SK-N-SH treated with all-trans-retinoic acid at 6 μM for 48 hours (cell line): ENCODE results near the gene TXLNB.

Experiments used
- BACH2 ChIP-seq: fragments of 250-450 bp; sonication (Bioruptor Pico); IDR thresholded peaks from 2 replicates; pipeline ENCODE4 v1.9.0; 2021; ENCODE audit warnings: mild to moderate bottlenecking, borderline replicate concordance
- RARB ChIP-seq: fragments of 250-450 bp; sonication (Bioruptor Pico); IDR thresholded peaks from 2 replicates; pipeline ENCODE4 v1.8.0; 2021; ENCODE audit warnings: mild to moderate bottlenecking, moderate library complexity
- SNAI2 ChIP-seq: fragments of 250-450 bp; sonication (Bioruptor Pico); IDR thresholded peaks from 2 replicates; pipeline ENCODE4 v1.5.0; 2020; ENCODE audit warnings: mild to moderate bottlenecking, moderate library complexity
- ZFP30 ChIP-seq: fragments of 450-650 bp; formaldehyde crosslinking; IDR thresholded peaks from 2 replicates; pipeline ENCODE4 v1.5.0; 2022; ENCODE audit warnings: mild to moderate bottlenecking, moderate library complexity
- ZNF565 ChIP-seq: fragments of 450-650 bp; formaldehyde crosslinking; conservative IDR thresholded peaks from 2 replicates; pipeline ENCODE4 v1.5.0; 2020; ENCODE audit warnings: low read depth, mild to moderate bottlenecking, moderate library complexity
- ZNF70 ChIP-seq: fragments of 450-650 bp; formaldehyde crosslinking; IDR thresholded peaks from 2 replicates; pipeline ENCODE4 v1.5.0; 2020; ENCODE audit warnings: mild to moderate bottlenecking, moderate library complexity
- ZNF8 ChIP-seq: fragments of 450-650 bp; formaldehyde crosslinking; IDR thresholded peaks from 2 replicates; pipeline ENCODE4 v1.5.0; 2020; ENCODE audit warnings: mild to moderate bottlenecking, moderate library complexity
- TF ChIP-seq, protein P1 (sequence below): fragments of 250-450 bp; sonication (Bioruptor Pico); IDR thresholded peaks from 2 replicates; pipeline ENCODE4 v1.8.0; 2021; ENCODE audit warnings: low read depth, mild to moderate bottlenecking, moderate library complexity, borderline replicate concordance
- TF ChIP-seq, protein P2 (sequence below): fragments of 250-450 bp; sonication (Bioruptor Pico); IDR thresholded peaks from 2 replicates; pipeline ENCODE4 v1.8.0; 2020; ENCODE audit warnings: mild to moderate bottlenecking, moderate library complexity, borderline replicate concordance
- TF ChIP-seq, protein P3 (sequence below): fragments of 250-450 bp; sonication (Bioruptor Pico); IDR thresholded peaks from 2 replicates; pipeline ENCODE4 v1.5.1; 2020; ENCODE audit warnings: low read depth, mild to moderate bottlenecking, moderate library complexity

DNA sequence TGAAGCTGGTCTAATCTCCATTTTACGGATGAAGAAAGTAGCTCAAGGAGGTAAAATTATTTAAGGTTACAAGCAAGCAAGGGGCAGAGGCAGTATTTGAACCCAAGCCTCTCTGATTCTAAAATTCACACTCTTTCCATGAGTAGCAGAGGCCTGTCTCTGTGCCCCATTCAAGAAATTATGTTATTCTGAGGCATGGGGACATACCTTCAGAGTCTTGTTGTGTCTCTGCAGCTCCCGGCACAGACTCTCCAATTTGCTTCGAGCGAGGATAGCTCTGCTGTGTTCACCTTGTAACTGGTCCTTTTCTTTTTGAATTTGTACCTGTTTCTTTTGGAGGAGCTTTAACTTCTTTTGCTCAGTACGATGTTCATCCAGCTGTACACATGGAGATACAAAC, 21.5 kb downstream of the TXLNB start:
- TF ChIP-seq BACH2 (CRISPR knock-in tag) = no peak
- no peak for TF ChIP-seq ZNF8 (CRISPR knock-in tag)
- TF ChIP-seq, protein P1, sequence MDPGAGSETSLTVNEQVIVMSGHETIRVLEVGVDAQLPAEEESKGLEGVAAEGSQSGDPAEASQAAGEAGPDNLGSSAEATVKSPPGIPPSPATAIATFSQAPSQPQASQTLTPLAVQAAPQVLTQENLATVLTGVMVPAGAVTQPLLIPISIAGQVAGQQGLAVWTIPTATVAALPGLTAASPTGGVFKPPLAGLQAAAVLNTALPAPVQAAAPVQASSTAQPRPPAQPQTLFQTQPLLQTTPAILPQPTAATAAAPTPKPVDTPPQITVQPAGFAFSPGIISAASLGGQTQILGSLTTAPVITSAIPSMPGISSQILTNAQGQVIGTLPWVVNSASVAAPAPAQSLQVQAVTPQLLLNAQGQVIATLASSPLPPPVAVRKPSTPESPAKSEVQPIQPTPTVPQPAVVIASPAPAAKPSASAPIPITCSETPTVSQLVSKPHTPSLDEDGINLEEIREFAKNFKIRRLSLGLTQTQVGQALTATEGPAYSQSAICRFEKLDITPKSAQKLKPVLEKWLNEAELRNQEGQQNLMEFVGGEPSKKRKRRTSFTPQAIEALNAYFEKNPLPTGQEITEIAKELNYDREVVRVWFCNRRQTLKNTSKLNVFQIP (CRISPR knock-in tag) = no peak
- no peak for TF ChIP-seq ZNF565 (CRISPR knock-in tag)
- TF ChIP-seq ZFP30 (CRISPR knock-in tag) = no peak
- TF ChIP-seq RARB = no peak
- TF ChIP-seq, protein P2, sequence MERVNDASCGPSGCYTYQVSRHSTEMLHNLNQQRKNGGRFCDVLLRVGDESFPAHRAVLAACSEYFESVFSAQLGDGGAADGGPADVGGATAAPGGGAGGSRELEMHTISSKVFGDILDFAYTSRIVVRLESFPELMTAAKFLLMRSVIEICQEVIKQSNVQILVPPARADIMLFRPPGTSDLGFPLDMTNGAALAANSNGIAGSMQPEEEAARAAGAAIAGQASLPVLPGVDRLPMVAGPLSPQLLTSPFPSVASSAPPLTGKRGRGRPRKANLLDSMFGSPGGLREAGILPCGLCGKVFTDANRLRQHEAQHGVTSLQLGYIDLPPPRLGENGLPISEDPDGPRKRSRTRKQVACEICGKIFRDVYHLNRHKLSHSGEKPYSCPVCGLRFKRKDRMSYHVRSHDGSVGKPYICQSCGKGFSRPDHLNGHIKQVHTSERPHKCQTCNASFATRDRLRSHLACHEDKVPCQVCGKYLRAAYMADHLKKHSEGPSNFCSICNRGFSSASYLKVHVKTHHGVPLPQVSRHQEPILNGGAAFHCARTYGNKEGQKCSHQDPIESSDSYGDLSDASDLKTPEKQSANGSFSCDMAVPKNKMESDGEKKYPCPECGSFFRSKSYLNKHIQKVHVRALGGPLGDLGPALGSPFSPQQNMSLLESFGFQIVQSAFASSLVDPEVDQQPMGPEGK (CRISPR knock-in tag) = no peak
- no peak for TF ChIP-seq SNAI2 (CRISPR knock-in tag)
- no peak for TF ChIP-seq ZNF70 (CRISPR knock-in tag)
- TF ChIP-seq, protein P3, sequence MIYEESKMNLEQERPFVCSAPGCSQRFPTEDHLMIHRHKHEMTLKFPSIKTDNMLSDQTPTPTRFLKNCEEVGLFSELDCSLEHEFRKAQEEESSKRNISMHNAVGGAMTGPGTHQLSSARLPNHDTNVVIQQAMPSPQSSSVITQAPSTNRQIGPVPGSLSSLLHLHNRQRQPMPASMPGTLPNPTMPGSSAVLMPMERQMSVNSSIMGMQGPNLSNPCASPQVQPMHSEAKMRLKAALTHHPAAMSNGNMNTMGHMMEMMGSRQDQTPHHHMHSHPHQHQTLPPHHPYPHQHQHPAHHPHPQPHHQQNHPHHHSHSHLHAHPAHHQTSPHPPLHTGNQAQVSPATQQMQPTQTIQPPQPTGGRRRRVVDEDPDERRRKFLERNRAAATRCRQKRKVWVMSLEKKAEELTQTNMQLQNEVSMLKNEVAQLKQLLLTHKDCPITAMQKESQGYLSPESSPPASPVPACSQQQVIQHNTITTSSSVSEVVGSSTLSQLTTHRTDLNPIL (CRISPR knock-in tag) = no peak
